ENCODE data around the gene STAC3. TPM values are rescaled to one million over a fixed set of nuclear protein-coding genes. Genes with fewer than 3 reads are reported as not detected.
A peak's percentile ranks its signal among the peaks of the same experiment; 100 is the strongest.

The STAC3 gene
- total RNA-seq, 1 donor from 2014 or later = 5.1 TPM

DNA sequence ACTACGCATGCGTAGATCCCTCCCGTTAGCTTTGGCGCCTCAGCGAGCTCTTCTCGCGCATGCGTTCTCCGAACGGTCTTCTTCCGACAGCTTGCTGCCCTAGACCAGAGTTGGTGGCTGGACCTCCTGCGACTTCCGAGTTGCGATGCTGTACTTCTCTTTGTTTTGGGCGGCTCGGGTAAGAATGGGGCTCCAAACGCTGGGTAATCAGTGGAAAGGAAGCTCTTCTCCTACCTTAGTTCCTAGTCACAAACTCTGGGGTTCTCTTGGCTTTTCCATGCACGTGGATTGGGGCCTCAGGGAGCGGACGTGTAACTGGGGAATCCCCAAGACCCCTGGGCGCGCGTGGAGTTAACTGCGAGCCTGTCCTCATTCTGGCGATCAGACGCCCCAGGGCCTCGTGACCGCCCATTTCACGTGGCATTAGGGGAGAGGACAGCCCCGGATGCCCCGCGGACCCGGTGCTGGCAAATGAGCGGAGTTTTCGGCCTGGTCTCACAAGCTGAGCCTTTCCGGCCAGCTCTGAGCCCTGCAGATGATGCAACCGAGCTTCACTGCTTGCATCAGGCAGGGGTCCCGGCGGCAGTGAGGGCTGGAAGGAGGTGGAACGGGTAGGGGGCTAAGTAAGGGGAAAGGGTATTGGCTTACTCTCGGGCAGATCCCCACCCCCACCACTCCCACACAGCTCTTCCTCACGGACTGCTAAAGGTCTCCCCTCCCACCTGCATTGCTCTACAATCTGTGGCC is 21.2 kb downstream of the STAC3 start, which contains the start of gene SHMT2:
Gene SHMT2 (plus strand): TSS at position 78 of the 747 bp plus-strand sequence. CDS start 68 bp downstream, at position 146.
- Mint-ChIP-seq H3K36me3 (peaks cover 22% of the 10 kb centered on the region), H3K27me3 (ENCODE audit: insufficient read depth, low read depth) (peaks cover 35% of the 10 kb centered on the region), H3K9me3 (no peaks in the 10 kb centered on the region), H3K4me3 (peak within 1 kb of the TSS; percentile 97), H3K4me1 (peaks cover 51% of the 10 kb centered on the region), H3K27ac (peak within 1 kb of the TSS; percentile 83)
- Histone ChIP-seq H3K27me3 (peaks cover 48% of the 10 kb centered on the region), H3K79me2 (ENCODE audit: low read depth) (peaks cover 17% of the 10 kb centered on the region), H3F3A (ENCODE audit: low read depth) (peaks cover 16% of the 10 kb centered on the region), H3K36me3 (no peaks in the 10 kb centered on the region), H3K4me3 (peak within 1 kb of the TSS; percentile 62), H3K27ac (no peak within 1 kb of the TSS), H3K9ac (peak within 1 kb of the TSS; percentile 63), H3K4me1 (peaks cover 25% of the 10 kb centered on the region), H3K9me3 (ENCODE audit: low read depth) (no peaks in the 10 kb centered on the region), H4K20me1 (ENCODE audit: low read depth) (peaks cover 37% of the 10 kb centered on the region), H2AFZ (replicated peaks) (peak within 1 kb of the TSS; percentile 20), H3K4me2 (peak within 1 kb of the TSS; percentile 80)
- peak; percentile 100 for DNase-seq (ENCODE audit: low spot score)
- TF ChIP-seq EZH2 (IDR thresholded peaks at IDR 0.05) (no peak), EZH2phosphoT487 (IDR thresholded peaks at IDR 0.05) (no peak)
- TF ChIP-seq, protein P1, sequence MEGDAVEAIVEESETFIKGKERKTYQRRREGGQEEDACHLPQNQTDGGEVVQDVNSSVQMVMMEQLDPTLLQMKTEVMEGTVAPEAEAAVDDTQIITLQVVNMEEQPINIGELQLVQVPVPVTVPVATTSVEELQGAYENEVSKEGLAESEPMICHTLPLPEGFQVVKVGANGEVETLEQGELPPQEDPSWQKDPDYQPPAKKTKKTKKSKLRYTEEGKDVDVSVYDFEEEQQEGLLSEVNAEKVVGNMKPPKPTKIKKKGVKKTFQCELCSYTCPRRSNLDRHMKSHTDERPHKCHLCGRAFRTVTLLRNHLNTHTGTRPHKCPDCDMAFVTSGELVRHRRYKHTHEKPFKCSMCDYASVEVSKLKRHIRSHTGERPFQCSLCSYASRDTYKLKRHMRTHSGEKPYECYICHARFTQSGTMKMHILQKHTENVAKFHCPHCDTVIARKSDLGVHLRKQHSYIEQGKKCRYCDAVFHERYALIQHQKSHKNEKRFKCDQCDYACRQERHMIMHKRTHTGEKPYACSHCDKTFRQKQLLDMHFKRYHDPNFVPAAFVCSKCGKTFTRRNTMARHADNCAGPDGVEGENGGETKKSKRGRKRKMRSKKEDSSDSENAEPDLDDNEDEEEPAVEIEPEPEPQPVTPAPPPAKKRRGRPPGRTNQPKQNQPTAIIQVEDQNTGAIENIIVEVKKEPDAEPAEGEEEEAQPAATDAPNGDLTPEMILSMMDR (IDR thresholded peaks at IDR 0.05) = no peak

DNA sequence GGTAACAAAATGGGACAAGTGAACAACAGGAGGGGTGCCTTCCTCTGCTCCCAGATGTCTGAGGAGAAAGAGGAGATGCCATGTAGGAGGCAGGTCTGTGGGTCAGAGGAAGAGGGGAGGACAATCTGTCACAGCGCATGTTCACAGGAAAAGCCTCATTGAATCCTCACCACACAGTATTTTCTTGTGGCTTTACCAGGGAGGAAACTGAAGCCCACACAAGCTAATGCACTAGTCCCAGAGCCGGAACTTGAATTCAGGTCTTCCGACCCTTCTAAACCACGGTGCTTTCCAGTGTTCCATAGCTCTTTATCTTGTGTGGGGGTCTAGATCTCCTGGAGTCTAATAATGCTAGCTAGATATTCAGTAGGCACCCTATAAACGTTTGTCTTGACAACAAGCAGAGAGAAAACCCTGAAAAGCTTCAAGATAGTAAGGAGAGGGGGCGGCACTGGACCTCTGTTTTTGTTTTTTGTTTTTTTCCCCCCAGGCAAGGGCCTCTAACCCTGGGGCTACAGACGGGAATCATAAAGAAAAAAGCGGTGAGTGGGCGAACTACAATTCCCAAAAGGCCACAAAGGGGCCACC is 21.8 kb downstream of the STAC3 start:
- H3F3A ChIP-seq (ENCODE audit: low read depth) = peaks cover 23% of the 10 kb centered on the region
- peaks cover 52% of the 10 kb centered on the region for H3K27me3 ChIP-seq
- H3K9me3 ChIP-seq (ENCODE audit: low read depth) = no peaks in the 10 kb centered on the region
- no peak overlapping the region for H3K27ac ChIP-seq
- no peak overlapping the region for H3K9ac ChIP-seq
- H3K36me3 ChIP-seq = no peaks in the 10 kb centered on the region
- peaks cover 38% of the 10 kb centered on the region for H4K20me1 ChIP-seq (ENCODE audit: low read depth)
- H3K27me3 Mint-ChIP-seq (ENCODE audit: insufficient read depth, low read depth) = peaks cover 38% of the 10 kb centered on the region
- H3K27ac Mint-ChIP-seq = peak overlapping the region; percentile 43
- H3K4me1 ChIP-seq = peaks cover 23% of the 10 kb centered on the region
- H3K4me2 ChIP-seq = no peak overlapping the region
- H3K79me2 ChIP-seq (ENCODE audit: low read depth) = peaks cover 17% of the 10 kb centered on the region
- no peaks in the 10 kb centered on the region for H3K9me3 Mint-ChIP-seq
- TF ChIP-seq EZH2phosphoT487 (IDR thresholded peaks at IDR 0.05) = no peak
- TF ChIP-seq, protein P1 (IDR thresholded peaks at IDR 0.05) = no peak
- TF ChIP-seq EZH2 (IDR thresholded peaks at IDR 0.05) = no peak
- H3K4me1 Mint-ChIP-seq = peaks cover 45% of the 10 kb centered on the region
- no peak for DNase-seq (ENCODE audit: low spot score)
- peaks cover 17% of the 10 kb centered on the region for H3K36me3 Mint-ChIP-seq
- peak overlapping the region; percentile 97 for H3K4me3 Mint-ChIP-seq
- H2AFZ ChIP-seq (replicated peaks) = peak overlapping the region; percentile 20
- H3K4me3 ChIP-seq = peak overlapping the region; percentile 62

DNA sequence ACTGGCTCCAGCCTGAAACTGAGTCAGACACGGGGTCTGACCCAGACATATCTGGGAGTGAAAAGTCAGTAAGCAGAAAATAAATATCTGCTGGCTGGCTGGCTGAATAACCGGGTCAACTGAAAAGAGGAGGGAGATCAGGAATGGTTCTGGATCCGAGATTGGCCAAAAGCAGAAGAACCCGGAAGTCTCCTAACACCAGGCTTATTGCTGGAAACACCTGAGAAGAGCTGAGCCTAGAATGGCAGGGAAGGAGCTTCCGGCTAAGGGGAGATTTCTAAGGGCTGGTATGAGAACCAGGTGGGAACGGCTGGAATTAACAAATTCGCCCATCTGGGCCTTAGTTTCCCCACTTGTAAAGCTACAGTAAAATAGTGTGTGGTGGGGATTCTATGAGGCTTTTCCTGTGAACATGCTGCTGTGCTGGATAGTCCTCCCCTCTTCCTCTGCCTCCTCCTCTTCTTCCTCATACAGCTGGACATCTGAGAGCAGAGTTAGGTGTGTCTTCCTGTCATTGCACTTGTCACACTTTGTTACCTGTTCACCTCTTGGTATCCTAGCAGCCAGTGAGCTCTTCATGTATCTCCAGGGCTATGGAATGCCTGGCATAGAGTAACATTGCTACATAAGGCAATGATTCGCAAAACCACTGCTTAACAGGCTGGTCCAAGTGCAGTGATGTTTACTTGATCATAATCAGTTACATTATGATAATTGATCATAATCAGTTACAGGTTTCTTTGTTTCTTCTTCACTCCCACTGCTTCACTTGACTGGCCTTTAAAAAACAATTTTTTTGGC is 23.5 kb downstream of the STAC3 start:
- H3K27me3 Mint-ChIP-seq (ENCODE audit: insufficient read depth, low read depth) = peaks cover 54% of the 10 kb centered on the region
- H3K27ac Mint-ChIP-seq = no peak overlapping the region

More for the DNA sequence above, 23.5 kb downstream of the STAC3 start:
- Histone ChIP-seq H3F3A (ENCODE audit: low read depth) (peaks cover 27% of the 10 kb centered on the region), H3K4me2 (peak overlapping the region; percentile 90), H3K9me3 (ENCODE audit: low read depth) (no peaks in the 10 kb centered on the region), H3K79me2 (ENCODE audit: low read depth) (peaks cover 17% of the 10 kb centered on the region), H3K36me3 (no peaks in the 10 kb centered on the region), H2AFZ (replicated peaks) (no peak overlapping the region), H3K27me3 (peaks cover 68% of the 10 kb centered on the region), H3K27ac (no peak overlapping the region), H3K4me1 (peaks cover 24% of the 10 kb centered on the region), H3K4me3 (peak overlapping the region; percentile 43), H3K9ac (no peak overlapping the region), H4K20me1 (ENCODE audit: low read depth) (peaks cover 38% of the 10 kb centered on the region)
- H3K4me3 Mint-ChIP-seq = peak overlapping the region; percentile 77
- H3K9me3 Mint-ChIP-seq = peaks cover 4% of the 10 kb centered on the region
- no peak for DNase-seq (ENCODE audit: low spot score)
- TF ChIP-seq EZH2 (IDR thresholded peaks at IDR 0.05) (no peak), EZH2phosphoT487 (IDR thresholded peaks at IDR 0.05) (no peak)
- TF ChIP-seq, protein P1 (IDR thresholded peaks at IDR 0.05) = no peak
- peaks cover 53% of the 10 kb centered on the region for H3K4me1 Mint-ChIP-seq
- peaks cover 6% of the 10 kb centered on the region for H3K36me3 Mint-ChIP-seq

All from neural progenitor cell (in vitro differentiated cells).